Activated CD8-positive, alpha-beta T cell treated with anti-CD3 and anti-CD28 coated beads for 36 hours (primary cell): ENCODE results near the gene SLC25A51. TPM values are rescaled to one million over a fixed set of nuclear protein-coding genes. Genes with fewer than 3 reads are reported as not detected.

ENCODE experiments used
- ATAC-seq: fragments of 200-7000 bp; cut with Tn5 transposase; one replicate; pipeline ENCODE4 v1.10.0; 2021; ENCODE audit warnings: mild to moderate bottlenecking, moderate library complexity
- CTCF ChIA-PET: fragments of 350-600 bp; sonication (Branson Sonifier 250); formaldehyde crosslinking; loops from one replicate; lab custom pipeline; 2021; ENCODE audit warnings: antibody characterized with exemption; lab: Charles Lee
- POLR2A ChIA-PET: fragments of 350-600 bp; sonication (Branson Sonifier 250); formaldehyde crosslinking; loops from one replicate; lab custom pipeline; 2021; ENCODE audit warnings: antibody characterized with exemption; lab: Charles Lee
- DNase-seq: peaks from one replicate; pipeline ENCODE4 v3.0.0-alpha.2; 2020
- H3K27ac Mint-ChIP-seq: one replicate; pipeline ENCODE4 v1.8.0; 2021; ENCODE audit warnings: mild to moderate bottlenecking, mixed read lengths
- H3K27me3 Mint-ChIP-seq: one replicate; pipeline ENCODE4 v1.8.0; 2021; ENCODE audit warnings: mixed read lengths
- H3K36me3 Mint-ChIP-seq: one replicate; pipeline ENCODE4 v1.8.0; 2021; ENCODE audit warnings: low read depth, mixed read lengths
- H3K4me1 Mint-ChIP-seq: one replicate; pipeline ENCODE4 v1.8.0; 2021; ENCODE audit warnings: low read depth, mixed read lengths
- H3K4me3 Mint-ChIP-seq: one replicate; pipeline ENCODE4 v1.8.0; 2021; ENCODE audit warnings: mild to moderate bottlenecking, moderate library complexity, mixed read lengths
- H3K9me3 Mint-ChIP-seq: one replicate; pipeline ENCODE4 v1.8.0; 2021; ENCODE audit warnings: mixed read lengths
- intact Hi-C: fragments of 100-400 bp; cut with micrococcal nuclease; formaldehyde crosslinking; loops from one replicate; pipeline ENCODE4 v1.10.0; 2022
- total RNA-seq, 2 experiments: library from RNA; stranded (reverse); gene quantifications; one replicate each; pipeline ENCODE4 v1.2.3, GENCODE V29; 2021
- TF ChIP-seq, protein P1 (sequence below): fragments of 200-600 bp; IDR thresholded peaks from one replicate; pipeline ENCODE4 v1.8.0; 2022; ENCODE audit warnings: antibody characterized with exemption, mild to moderate bottlenecking

Gene SLC25A51
- total RNA-seq, 2 experiments from 2014 or later, result 27.1 to 27.2 TPM

DNA sequence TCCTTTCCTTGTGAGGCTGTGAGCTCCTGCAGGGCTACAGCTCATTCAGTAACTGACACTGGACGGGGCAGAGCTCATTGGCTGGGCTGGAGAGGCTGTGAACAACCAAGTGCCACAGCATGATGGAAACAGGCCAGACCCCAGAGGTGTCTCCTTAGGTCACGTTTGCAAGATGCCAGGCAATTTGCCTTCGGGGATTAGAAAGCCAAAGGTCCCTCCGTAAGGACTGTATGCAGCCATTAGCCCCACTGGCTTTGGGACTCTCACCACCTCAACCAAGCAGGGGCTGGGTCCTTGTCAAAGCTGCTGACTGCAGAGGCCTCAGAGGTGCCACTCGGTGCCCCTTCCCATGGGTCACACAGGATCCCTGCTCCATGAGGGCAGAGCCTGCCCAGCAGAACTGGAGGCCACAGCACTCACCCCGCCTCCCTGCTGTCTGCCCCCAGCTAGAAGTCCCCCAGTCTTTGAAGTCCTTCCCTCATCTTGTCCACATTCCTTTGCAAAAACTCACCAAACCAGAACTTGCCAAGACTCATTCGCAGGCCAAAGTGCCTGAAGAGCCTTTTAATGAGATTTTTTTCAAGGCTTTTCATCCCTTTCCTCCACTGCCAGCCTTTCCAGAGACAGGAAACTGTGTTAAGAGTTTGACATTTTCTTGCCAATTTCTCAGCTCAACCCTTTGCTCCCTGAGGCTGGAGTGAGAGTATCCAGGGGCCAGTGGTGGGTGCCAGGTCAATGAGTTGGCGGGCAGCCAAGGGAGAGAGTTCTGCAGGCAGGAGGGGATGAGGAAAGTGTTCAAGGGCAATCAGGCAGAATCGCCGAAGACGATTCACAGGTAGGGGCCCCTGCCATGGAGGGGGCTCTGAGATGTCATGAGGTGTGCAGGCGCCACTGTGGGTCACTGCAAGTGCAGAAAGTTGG, 39.7 kb upstream of the SLC25A51 start:
- no peaks in the 10 kb centered on the region for H3K36me3 Mint-ChIP-seq
- H3K27me3 Mint-ChIP-seq, result no peaks in the 10 kb centered on the region
- no peak overlapping the region for H3K4me3 Mint-ChIP-seq
- no peaks in the 10 kb centered on the region for H3K9me3 Mint-ChIP-seq
- no peak for ATAC-seq
- ChIA-PET CTCF (interaction anchor here (1.2 kb wide), 1 partner anchor 48 kb away, joined by 3 read pairs; no protein-coding TSS in a partner anchor), POLR2A (no interaction called here)
- no peaks in the 10 kb centered on the region for H3K4me1 Mint-ChIP-seq
- intact Hi-C loops, result no loop called here
- no peak overlapping the region for H3K27ac Mint-ChIP-seq
- TF ChIP-seq, protein P1, sequence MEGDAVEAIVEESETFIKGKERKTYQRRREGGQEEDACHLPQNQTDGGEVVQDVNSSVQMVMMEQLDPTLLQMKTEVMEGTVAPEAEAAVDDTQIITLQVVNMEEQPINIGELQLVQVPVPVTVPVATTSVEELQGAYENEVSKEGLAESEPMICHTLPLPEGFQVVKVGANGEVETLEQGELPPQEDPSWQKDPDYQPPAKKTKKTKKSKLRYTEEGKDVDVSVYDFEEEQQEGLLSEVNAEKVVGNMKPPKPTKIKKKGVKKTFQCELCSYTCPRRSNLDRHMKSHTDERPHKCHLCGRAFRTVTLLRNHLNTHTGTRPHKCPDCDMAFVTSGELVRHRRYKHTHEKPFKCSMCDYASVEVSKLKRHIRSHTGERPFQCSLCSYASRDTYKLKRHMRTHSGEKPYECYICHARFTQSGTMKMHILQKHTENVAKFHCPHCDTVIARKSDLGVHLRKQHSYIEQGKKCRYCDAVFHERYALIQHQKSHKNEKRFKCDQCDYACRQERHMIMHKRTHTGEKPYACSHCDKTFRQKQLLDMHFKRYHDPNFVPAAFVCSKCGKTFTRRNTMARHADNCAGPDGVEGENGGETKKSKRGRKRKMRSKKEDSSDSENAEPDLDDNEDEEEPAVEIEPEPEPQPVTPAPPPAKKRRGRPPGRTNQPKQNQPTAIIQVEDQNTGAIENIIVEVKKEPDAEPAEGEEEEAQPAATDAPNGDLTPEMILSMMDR, result no peak
- no peak for DNase-seq

GRCh38 chr9:37942621-37943344, 38.9 kb upstream of the SLC25A51 start:
- intact Hi-C loops, result no loop called here
- TF ChIP-seq, protein P1, result no peak
- Mint-ChIP-seq H3K4me3 (no peak overlapping the region), H3K9me3 (no peaks in the 10 kb centered on the region), H3K36me3 (no peaks in the 10 kb centered on the region), H3K4me1 (no peaks in the 10 kb centered on the region), H3K27ac (no peak overlapping the region), H3K27me3 (no peaks in the 10 kb centered on the region)
- POLR2A ChIA-PET, result interaction anchor here (0.6 kb wide), 1 partner anchor 48 kb away, joined by 4 read pairs; no protein-coding TSS in a partner anchor
- CTCF ChIA-PET, result interaction anchor here (1.2 kb wide), 1 partner anchor 49 kb away, joined by 3 read pairs; no protein-coding TSS in a partner anchor
- no peak for DNase-seq
- no peak for ATAC-seq

DNA sequence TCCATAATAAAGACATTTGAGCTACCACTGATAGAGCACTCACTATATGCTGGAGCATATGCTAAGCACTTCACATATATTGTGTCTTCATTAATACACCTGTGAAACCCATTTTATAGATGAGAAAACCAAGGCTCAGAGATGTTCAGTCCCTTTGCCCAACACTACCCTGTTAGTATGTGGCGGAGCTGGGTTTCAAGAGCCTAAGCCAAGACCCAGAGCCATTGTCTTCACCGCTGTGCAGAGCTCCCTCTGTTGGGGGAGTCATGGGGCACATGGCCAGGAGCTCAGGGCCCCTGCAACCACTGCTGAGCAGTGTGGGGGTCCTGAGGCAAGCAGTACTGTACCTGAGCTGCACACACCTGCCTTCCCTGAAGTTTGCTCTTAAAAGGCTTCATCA, 37.3 kb upstream of the SLC25A51 start:
- intact Hi-C loops, result no loop called here
- TF ChIP-seq, protein P1, result no peak
- CTCF ChIA-PET, result interaction anchor here (1.9 kb wide), 1 partner anchor 27 kb away, joined by 8 read pairs; no protein-coding TSS in a partner anchor

GRCh38 chr9:37939575-37940095, 35.7 kb upstream of the SLC25A51 start:
- ATAC-seq (no peak), DNase-seq (no peak)
- H3K27ac Mint-ChIP-seq, result no peak overlapping the region
- H3K36me3 Mint-ChIP-seq, result no peaks in the 10 kb centered on the region
- no peaks in the 10 kb centered on the region for H3K4me1 Mint-ChIP-seq
- POLR2A ChIA-PET, result no interaction called here
- CTCF ChIA-PET, result no interaction called here
- TF ChIP-seq, protein P1, result no peak
- H3K27me3 Mint-ChIP-seq, result no peaks in the 10 kb centered on the region
- intact Hi-C loops, result no loop called here
- no peak overlapping the region for H3K4me3 Mint-ChIP-seq
- H3K9me3 Mint-ChIP-seq, result no peaks in the 10 kb centered on the region

More for the DNA sequence above, 37.3 kb upstream of the SLC25A51 start:
- POLR2A ChIA-PET, result no interaction called here
- no peak overlapping the region for H3K27ac Mint-ChIP-seq
- H3K36me3 Mint-ChIP-seq, result no peaks in the 10 kb centered on the region
- no peaks in the 10 kb centered on the region for H3K9me3 Mint-ChIP-seq
- DNase-seq, result no peak
- no peak overlapping the region for H3K4me3 Mint-ChIP-seq
- no peak for ATAC-seq
- no peaks in the 10 kb centered on the region for H3K4me1 Mint-ChIP-seq
- no peaks in the 10 kb centered on the region for H3K27me3 Mint-ChIP-seq
